ENCODE measurements around the gene CPSF4L. TPM values are rescaled to one million over a fixed set of nuclear protein-coding genes. Genes with fewer than 3 reads are reported as not detected.
A peak's percentile ranks its signal among the peaks of the same experiment; 100 is the strongest.

CPSF4L gene
- total RNA-seq, 2 experiments from 2014 or later: not detected

DNA sequence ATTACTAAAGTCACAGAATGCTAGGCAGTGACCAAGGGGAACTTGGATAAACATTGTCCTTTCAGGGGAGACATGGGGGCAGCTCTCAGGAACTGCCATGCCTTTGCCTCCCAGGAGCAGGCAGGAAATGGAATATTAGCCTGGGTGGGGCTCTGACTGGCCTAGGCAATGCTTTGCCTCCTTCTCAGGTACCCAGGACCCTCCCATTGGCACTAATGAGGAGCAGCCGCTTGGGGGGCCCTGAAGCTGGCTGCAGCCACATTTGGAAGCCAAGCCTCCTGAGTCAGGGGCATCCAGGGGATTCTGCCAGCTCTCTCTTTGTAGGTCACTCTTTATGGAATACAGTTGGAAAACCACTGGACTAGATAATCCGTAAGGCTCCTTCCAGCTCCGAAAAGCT is 5.5 kb downstream of the CPSF4L start:
- Mint-ChIP-seq H3K4me1 (peaks cover 3% of the 10 kb centered on the region), H3K27me3 (no peaks in the 10 kb centered on the region), H3K27ac (no peak overlapping the region), H3K36me3 (ENCODE audit: low read depth) (no peaks in the 10 kb centered on the region), H3K9me3 (no peaks in the 10 kb centered on the region), H3K4me3 (no peak overlapping the region)
- ChIA-PET CTCF (interaction anchor here (0.5 to 4.3 kb wide), 4 partner anchors 13 to 114 kb away, joined by 3 to 27 read pairs (median 4); no protein-coding TSS in a partner anchor), POLR2A (no interaction called here)
- no peak for DNase-seq

DNA sequence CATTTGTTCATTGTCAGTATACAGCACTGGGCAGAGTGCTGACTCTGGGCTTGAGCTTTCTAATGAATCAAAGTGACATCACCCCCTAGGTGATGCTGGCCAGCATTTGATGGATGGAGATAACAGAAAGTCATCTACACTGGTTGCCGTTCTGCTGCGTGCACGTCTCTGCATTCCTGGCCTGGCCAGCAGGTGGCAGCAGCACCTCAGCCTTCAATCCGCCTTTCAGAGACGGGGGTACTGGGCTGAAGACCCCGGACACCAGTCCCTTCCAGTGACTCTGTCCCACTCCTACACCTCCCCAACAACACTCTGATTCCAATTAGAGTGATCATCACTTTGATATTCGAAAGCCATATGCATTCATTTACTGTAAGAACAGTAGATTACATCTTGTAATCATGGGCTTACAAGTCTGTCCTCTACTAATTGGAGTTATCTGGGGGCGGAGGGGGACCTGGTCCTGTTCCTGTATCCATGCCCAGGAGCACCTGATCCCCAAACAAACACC is 6.0 kb downstream of the CPSF4L start:
- Mint-ChIP-seq H3K4me3 (no peak overlapping the region), H3K27ac (no peak overlapping the region), H3K9me3 (no peaks in the 10 kb centered on the region), H3K27me3 (no peaks in the 10 kb centered on the region), H3K4me1 (peaks cover 3% of the 10 kb centered on the region), H3K36me3 (ENCODE audit: low read depth) (no peaks in the 10 kb centered on the region)
- CTCF ChIA-PET: interaction anchor here (0.6 to 4.3 kb wide), 7 partner anchors 10 to 121 kb away, joined by 3 to 27 read pairs (median 3); no protein-coding TSS in a partner anchor
- POLR2A ChIA-PET: no interaction called here
- peak; percentile 54 for DNase-seq

DNA sequence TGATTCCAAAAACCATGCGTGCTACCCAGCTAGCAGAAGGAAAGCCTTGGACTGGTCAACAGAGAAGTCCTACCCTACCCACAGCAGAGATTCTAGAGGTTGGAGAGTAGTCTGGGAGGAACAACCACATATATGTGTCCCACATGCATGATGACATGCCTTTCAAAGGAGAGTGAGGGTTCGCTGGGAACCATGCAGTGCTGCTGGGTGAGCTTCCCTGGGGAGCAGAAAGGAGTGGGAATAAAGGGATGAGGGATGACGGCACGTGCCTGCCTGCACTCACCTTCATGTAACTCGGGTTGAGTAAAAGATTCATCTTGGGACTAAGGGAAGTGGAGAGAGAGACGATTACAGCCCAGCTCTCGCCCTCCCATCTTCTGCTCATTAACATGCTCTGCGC is 9.8 kb downstream of the CPSF4L start:
- Mint-ChIP-seq H3K36me3 (ENCODE audit: low read depth) (peaks cover 3% of the 10 kb centered on the region), H3K9me3 (no peaks in the 10 kb centered on the region), H3K27ac (no peak overlapping the region), H3K4me3 (no peak overlapping the region), H3K4me1 (peaks cover 3% of the 10 kb centered on the region), H3K27me3 (no peaks in the 10 kb centered on the region)
- ChIA-PET CTCF (no interaction called here), POLR2A (no interaction called here)
- DNase-seq: no peak

DNA sequence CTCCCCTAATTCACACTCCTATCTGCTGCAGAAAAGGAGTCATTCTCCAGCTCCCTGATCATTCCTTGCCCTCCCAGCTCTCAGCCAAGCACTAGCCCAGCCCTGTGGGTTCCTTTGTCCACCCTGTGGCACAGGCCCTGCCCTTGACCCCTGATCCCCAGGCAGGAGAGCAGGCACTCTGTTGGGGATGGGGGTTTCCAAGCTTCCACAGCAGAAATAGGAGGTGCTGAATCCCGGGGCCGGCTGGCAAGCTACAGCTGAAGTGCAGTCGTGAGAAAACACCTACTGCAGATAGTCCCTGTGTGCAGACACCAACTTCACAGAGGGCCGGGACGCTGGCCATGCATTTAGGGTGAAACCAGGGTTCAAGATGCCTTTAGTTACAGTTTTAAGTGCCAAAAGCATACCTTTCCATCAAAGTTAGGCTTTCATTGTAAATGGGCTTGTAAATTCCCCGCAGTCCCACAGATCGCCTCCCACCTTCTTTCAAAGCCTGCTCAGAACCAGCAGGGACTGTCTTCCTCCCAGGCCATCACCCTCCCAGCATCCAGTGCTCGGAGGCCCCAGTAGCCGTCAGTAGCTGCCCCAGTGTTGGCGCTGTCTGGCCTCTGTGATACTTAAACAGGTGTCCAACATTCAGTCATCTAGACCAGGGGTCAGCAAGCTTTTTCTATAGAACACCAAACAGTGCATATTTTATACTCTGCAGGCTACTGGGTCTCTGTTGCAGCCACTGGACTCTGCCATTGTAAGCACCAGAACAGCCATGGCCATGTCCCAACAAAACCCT is 10.6 kb downstream of the CPSF4L start:
- H3K27ac Mint-ChIP-seq: no peak overlapping the region
- DNase-seq: no peak
- POLR2A ChIA-PET: no interaction called here

DNA sequence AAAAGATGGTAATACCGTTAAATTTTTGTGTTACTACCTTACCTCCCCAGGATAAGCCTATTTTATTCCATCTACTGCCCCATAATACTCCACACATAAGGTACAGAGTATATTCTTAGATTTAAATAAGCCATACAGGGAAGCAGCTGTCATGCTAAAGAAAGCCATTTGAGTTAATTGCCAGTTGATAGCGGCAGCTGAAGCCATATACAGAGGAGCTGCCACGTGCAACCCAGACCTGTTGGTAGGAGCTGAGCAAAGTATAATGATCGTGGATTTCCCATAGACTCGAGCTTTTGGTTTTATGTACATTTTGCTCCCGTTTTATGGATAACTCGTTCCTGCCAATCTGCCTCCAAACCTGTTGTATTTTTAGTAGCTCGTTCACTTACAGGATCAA is 12.0 kb downstream of the CPSF4L start:
- ChIA-PET CTCF (interaction anchor here (1.0 to 1.5 kb wide), 2 partner anchors 17 to 120 kb away, joined by 3 to 5 read pairs; a partner anchor contains a TSS), POLR2A (no interaction called here)
- no peaks in the 10 kb centered on the region for H3K9me3 Mint-ChIP-seq
- no peaks in the 10 kb centered on the region for H3K4me1 Mint-ChIP-seq
- no peaks in the 10 kb centered on the region for H3K27me3 Mint-ChIP-seq
- DNase-seq: no peak
- H3K27ac Mint-ChIP-seq: no peak overlapping the region
- peaks cover 7% of the 10 kb centered on the region for H3K36me3 Mint-ChIP-seq (ENCODE audit: low read depth)
- H3K4me3 Mint-ChIP-seq: no peak overlapping the region

More for the DNA sequence above, 10.6 kb downstream of the CPSF4L start:
- Mint-ChIP-seq H3K4me3 (no peak overlapping the region), H3K36me3 (ENCODE audit: low read depth) (peaks cover 3% of the 10 kb centered on the region), H3K9me3 (no peaks in the 10 kb centered on the region), H3K27me3 (no peaks in the 10 kb centered on the region), H3K4me1 (peaks cover 3% of the 10 kb centered on the region)
- CTCF ChIA-PET: interaction anchor here (0.6 to 1.5 kb wide), 5 partner anchors 9 to 198 kb away, joined by 3 to 6 read pairs (median 5); a partner anchor contains a TSS

DNA sequence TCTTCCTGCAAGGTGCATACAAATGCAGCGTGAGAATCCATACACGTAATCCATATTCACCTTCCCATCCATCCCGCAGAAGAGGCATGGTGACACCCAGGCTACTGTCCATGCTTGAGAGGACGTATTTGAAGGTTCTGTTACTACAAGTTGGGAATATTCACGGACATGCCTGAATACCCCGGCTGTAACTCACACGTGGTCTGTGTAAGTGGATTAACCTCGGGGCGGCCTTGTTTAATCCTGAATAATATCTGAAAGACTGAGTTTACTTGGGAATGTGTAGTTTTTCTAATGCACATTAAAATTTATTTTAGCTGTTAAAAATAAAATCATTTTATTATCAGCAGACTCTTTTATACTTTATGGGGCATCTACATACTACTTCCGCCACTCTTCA is 13.1 kb downstream of the CPSF4L start:
- H3K27me3 Mint-ChIP-seq: no peaks in the 10 kb centered on the region
- peaks cover 10% of the 10 kb centered on the region for H3K36me3 Mint-ChIP-seq (ENCODE audit: low read depth)
- H3K9me3 Mint-ChIP-seq: no peaks in the 10 kb centered on the region
- POLR2A ChIA-PET: no interaction called here
- no peaks in the 10 kb centered on the region for H3K4me1 Mint-ChIP-seq
- no peak for DNase-seq
- H3K4me3 Mint-ChIP-seq: no peak overlapping the region
- CTCF ChIA-PET: interaction anchor here (1.2 kb wide), 1 partner anchor 14 kb away, joined by 4 read pairs; no protein-coding TSS in a partner anchor
- H3K27ac Mint-ChIP-seq: no peak overlapping the region

DNA sequence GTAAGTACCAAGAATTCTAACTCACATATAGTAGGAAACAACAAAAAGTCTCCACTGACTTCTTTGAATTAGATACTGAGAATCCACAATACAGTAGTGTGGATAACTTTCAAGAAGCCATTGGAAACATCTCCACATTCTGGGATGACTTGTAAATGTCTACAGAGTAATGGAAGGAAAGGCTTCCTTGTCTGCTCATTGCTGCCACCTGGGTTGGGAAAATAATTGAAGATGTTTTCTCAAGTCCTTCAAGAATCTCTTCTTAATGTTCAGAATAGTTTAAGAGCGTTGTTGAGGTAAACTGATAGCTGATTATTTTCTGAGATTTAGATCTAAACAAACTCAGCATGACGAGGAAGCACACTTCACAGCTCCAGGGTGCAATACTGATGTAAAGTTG is 14.0 kb downstream of the CPSF4L start:
- ChIA-PET POLR2A (no interaction called here), CTCF (interaction anchor here (1.2 kb wide), 1 partner anchor 13 kb away, joined by 4 read pairs; no protein-coding TSS in a partner anchor)
- H3K27me3 Mint-ChIP-seq: no peaks in the 10 kb centered on the region
- no peak overlapping the region for H3K4me3 Mint-ChIP-seq
- DNase-seq: no peak
- H3K27ac Mint-ChIP-seq: no peak overlapping the region
- H3K4me1 Mint-ChIP-seq: no peaks in the 10 kb centered on the region
- H3K9me3 Mint-ChIP-seq: no peaks in the 10 kb centered on the region
- H3K36me3 Mint-ChIP-seq (ENCODE audit: low read depth): peaks cover 10% of the 10 kb centered on the region

DNA sequence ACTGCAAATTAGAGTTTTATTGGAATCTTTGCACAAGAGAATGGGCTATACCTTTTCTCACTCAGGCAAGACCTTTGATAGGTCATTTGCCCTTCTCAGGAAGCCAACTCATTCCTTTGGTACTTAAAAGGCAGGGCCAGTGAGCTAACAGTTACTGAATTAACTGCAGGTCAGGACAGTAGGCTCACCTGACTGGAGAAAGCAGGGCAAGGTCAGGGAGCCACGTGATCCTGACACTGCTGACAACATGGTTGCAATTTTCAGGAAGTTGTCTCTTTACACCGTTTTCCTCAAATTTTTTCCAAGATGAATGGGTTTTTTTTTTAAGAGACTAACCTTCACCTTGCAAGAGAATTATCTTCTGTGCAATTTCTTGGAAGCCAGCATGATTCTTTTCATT is 21.1 kb downstream of the CPSF4L start:
- Mint-ChIP-seq H3K9me3 (no peaks in the 10 kb centered on the region), H3K36me3 (ENCODE audit: low read depth) (peaks cover 53% of the 10 kb centered on the region), H3K27me3 (no peaks in the 10 kb centered on the region), H3K27ac (no peak overlapping the region), H3K4me3 (no peak overlapping the region), H3K4me1 (peaks cover 37% of the 10 kb centered on the region)
- ChIA-PET POLR2A (no interaction called here), CTCF (interaction anchor here (0.7 kb wide), 1 partner anchor 196 kb away, joined by 3 read pairs; no protein-coding TSS in a partner anchor)
- no peak for DNase-seq

DNA sequence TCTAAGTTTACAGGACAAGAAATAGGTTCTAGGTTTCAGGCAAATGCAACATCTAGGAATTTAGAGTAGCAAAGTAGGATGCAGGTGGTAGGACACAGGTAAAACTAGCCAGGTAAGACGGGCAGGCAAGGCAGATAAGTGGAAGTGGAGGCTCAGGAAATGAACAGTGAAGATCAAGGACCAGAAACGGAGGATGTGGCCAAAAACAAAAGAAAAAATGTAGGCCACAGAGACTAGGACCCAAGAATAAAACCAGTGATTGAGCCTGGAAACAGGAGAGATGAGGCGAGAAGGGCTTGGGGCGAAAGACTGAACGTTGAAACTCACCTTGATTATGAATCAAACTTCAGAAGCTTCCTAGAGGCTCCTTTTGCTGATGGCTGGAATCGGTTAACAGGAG is 24.0 kb downstream of the CPSF4L start:
- Mint-ChIP-seq H3K27ac (peak overlapping the region; percentile 60), H3K27me3 (no peaks in the 10 kb centered on the region), H3K36me3 (ENCODE audit: low read depth) (peaks cover 51% of the 10 kb centered on the region), H3K4me3 (peak overlapping the region; percentile 1), H3K9me3 (no peaks in the 10 kb centered on the region), H3K4me1 (peaks cover 53% of the 10 kb centered on the region)
- POLR2A ChIA-PET: interaction anchor here (0.6 kb wide), 1 partner anchor 46 kb away, joined by 3 read pairs; no protein-coding TSS in a partner anchor
- no peak for DNase-seq
- CTCF ChIA-PET: no interaction called here

DNA sequence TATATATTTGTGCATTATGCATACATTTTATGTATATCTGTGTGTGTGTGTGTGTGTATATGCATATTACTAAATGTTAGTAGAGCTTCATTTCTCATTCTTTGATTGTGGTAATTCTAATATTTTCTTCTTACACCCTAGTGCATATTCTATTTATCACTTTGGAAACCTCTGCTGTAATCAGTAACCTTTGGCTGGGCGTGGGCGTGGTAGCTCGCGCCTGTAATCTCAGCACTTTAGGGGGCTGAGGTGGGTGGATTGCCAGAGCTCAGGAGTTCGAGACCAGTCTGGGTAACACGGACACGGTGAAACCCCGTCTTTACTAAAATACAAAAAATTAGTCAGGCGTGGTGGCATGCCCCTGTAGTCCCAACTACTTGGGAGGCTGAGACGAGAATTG is 26.9 kb downstream of the CPSF4L start:
- POLR2A ChIA-PET: no interaction called here
- peaks cover 41% of the 10 kb centered on the region for H3K36me3 Mint-ChIP-seq (ENCODE audit: low read depth)

DNA sequence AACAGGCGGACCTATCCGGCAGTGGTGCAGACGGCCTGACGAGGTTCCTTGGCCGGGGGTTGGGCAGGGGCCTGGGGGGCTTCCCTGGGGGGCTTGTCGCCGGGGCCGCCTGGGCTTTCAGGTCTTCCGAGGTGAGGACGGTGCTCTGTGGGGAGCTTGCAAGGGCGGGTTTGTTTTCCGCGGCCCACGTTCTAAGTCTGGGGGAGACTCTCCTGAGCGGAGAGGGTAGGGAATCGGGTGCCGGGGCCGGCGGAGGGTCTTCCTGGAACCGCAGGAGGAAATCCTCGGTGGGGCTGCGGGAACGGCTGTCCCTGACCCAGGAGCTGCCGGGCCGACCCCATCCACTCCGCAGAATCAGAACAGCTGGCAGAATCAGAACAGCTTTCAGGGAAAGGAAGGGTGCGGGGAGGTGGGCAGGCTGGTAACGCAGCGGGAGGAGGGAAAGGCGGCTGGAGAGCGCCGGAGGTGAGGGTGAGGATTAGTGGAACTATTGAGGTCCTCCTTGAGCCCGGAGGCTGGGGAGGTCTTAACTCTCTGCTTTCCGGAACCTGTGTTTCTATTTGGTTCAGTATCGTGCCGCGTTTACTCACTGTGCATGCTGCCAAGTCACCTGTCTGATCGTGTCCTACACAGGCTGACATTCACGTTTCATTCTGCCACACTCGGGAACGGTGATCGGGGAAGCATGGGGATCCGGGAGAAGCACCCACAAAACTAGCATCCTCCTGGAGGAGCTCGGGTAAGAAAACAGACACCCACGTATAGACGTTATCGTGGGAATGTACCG is 28.9 kb downstream of the CPSF4L start:
- ChIA-PET CTCF (interaction anchor here (0.6 to 1.5 kb wide), 8 partner anchors 9 to 670 kb away, joined by 3 to 12 read pairs (median 4); no protein-coding TSS in a partner anchor), POLR2A (interaction anchor here (0.6 to 1.0 kb wide), 2 partner anchors 32 to 272 kb away, joined by 3 read pairs; no protein-coding TSS in a partner anchor)
- peaks cover 33% of the 10 kb centered on the region for H3K36me3 Mint-ChIP-seq (ENCODE audit: low read depth)
- H3K4me1 Mint-ChIP-seq: peaks cover 65% of the 10 kb centered on the region
- no peaks in the 10 kb centered on the region for H3K27me3 Mint-ChIP-seq
- peak overlapping the region; percentile 95 for H3K4me3 Mint-ChIP-seq
- peak overlapping the region; percentile 96 for H3K27ac Mint-ChIP-seq
- H3K9me3 Mint-ChIP-seq: no peaks in the 10 kb centered on the region
- DNase-seq: peak; percentile 39

More for the DNA sequence above, 26.9 kb downstream of the CPSF4L start:
- Mint-ChIP-seq H3K4me1 (peaks cover 64% of the 10 kb centered on the region), H3K4me3 (no peak overlapping the region), H3K27me3 (no peaks in the 10 kb centered on the region), H3K27ac (no peak overlapping the region), H3K9me3 (no peaks in the 10 kb centered on the region)
- DNase-seq: no peak
- CTCF ChIA-PET: interaction anchor here (1.2 to 1.6 kb wide), 2 partner anchors 13 to 509 kb away, joined by 4 read pairs; no protein-coding TSS in a partner anchor

DNA sequence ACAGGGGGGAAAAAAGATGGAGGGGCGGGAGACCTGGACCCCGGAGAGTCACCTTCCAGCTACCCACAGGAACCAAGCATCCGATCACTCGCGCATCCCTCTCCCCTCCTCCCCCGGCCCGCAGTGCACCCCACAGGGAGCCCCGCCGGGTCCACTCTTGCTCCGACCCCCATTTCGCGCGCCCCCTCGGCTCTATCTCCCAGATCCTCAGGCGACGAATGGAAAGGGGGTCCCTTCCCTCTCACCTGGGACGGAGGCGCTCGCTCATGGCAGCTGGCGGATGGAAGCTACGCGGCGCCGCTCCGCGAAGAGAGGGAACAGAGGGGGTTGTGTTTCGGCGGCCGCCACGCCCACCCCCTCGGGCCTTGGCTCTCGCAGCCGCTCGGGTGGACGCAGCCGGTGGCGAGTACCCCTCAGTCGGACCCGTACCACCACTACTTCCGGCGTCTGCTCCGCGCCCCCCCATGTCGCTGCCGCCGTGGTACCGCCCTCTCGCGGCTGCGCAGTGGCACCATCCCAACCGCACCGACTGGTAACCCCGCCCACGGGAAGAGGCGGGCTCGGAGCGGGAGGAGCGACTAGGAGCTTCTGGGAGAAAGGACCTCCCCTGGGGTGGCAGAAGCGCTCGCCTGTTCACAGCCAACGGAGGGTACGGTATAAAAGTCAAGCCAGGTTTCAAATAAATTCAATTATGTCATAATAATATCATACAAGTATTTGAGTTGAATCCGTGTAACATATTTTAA is 29.7 kb downstream of the CPSF4L start:
- CTCF ChIA-PET: interaction anchor here (0.6 to 1.6 kb wide), 8 partner anchors 11 to 669 kb away, joined by 3 to 12 read pairs (median 4); no protein-coding TSS in a partner anchor
- Mint-ChIP-seq H3K27me3 (no peaks in the 10 kb centered on the region), H3K4me3 (peak overlapping the region; percentile 95), H3K9me3 (no peaks in the 10 kb centered on the region), H3K27ac (peak overlapping the region; percentile 96), H3K4me1 (peaks cover 67% of the 10 kb centered on the region), H3K36me3 (ENCODE audit: low read depth) (peaks cover 30% of the 10 kb centered on the region)
- POLR2A ChIA-PET: interaction anchor here (0.6 to 1.0 kb wide), 2 partner anchors 31 to 273 kb away, joined by 3 read pairs; no protein-coding TSS in a partner anchor
- peak; percentile 96 for DNase-seq

All from activated CD4-positive, alpha-beta T cell treated with anti-CD3 and anti-CD28 coated beads, Interleukin-2, amount 10 ng/mL, durations not matched to agents 7 days and 5 days (primary cell).